CD14-positive monocyte (primary cell): ENCODE measurements around the gene RDH13. TPM values are rescaled to one million over a fixed set of nuclear protein-coding genes. Genes with fewer than 3 reads are reported as not detected.

Source experiments
- DNase-seq, 3 donors: peaks; one replicate each; pipeline ENCODE4 v3.0.0-alpha.2; 2011 to 2022
- H2AFZ ChIP-seq: 2 replicates; pipeline ENCODE4 v1.6.0; 2012; ENCODE audit warnings: mild to moderate bottlenecking, low read depth, low read length, inconsistent platforms; ENCODE audit not compliant: insufficient read depth, poor library complexity, severe bottlenecking
- H3K27ac ChIP-seq, 2 donors: 1 replicate in 1 of 2; 2 replicates in 1 of 2; pipeline ENCODE4 v1.5.1; 2012 to 2013; ENCODE audit warnings: low read length in 2 of 2, control low read depth in 1 of 2, inconsistent platforms in 1 of 2, low read depth in 1 of 2, mild to moderate bottlenecking in 1 of 2
- H3K27me3 ChIP-seq, 2 donors: one replicate each; pipeline versions ENCODE4 v1.6.0 to v1.6.1; 2011 to 2013; ENCODE audit warnings: low read length in 2 of 2; ENCODE audit not compliant: control insufficient read depth in 2 of 2, insufficient read depth in 2 of 2
- H3K36me3 ChIP-seq, 2 donors: replicated peaks in 1 of 2; 1 replicate in 1 of 2; 2 replicates in 1 of 2; pipeline versions ENCODE4 v1.5.1 to v1.6.1; 2012 to 2013; ENCODE audit warnings: low read length in 2 of 2, control low read depth in 1 of 2, inconsistent platforms in 1 of 2, mild to moderate bottlenecking in 1 of 2; ENCODE audit not compliant: insufficient read depth in 2 of 2, control insufficient read depth in 1 of 2
- H3K4me1 ChIP-seq, 2 donors: 1 replicate in 1 of 2; 2 replicates in 1 of 2; pipeline versions ENCODE4 v1.5.1 to v1.6.1; 2012 to 2013; ENCODE audit warnings: low read length in 2 of 2, control low read depth in 1 of 2, inconsistent platforms in 1 of 2, mild to moderate bottlenecking in 1 of 2, moderate library complexity in 1 of 2; ENCODE audit not compliant: insufficient read depth in 2 of 2, control insufficient read depth in 1 of 2
- H3K4me2 ChIP-seq: replicated peaks from 2 replicates; pipeline ENCODE3; 2012; ENCODE audit warnings: low read length, moderate library complexity, mild to moderate bottlenecking; ENCODE audit not compliant: poor library complexity, severe bottlenecking; ENCODE audit errors: extremely low read depth
- H3K4me3 ChIP-seq, 3 experiments: fragments of 200-600 bp in 1 of 3; sonication (generic) in 1 of 3; replicated peaks in 1 of 3; 1 replicate in 2 of 3; 2 replicates in 1 of 3; pipeline ENCODE4 v1.5.1; 2011 to 2013; ENCODE audit warnings: low read length in 3 of 3, mild to moderate bottlenecking in 3 of 3, control low read depth in 2 of 3, low read depth in 2 of 3, inconsistent platforms in 1 of 3, moderate library complexity in 1 of 3
- H3K79me2 ChIP-seq: 2 replicates; pipeline ENCODE4 v1.6.0; 2012; ENCODE audit warnings: mild to moderate bottlenecking, control low read depth, inconsistent platforms, low read length, moderate library complexity; ENCODE audit not compliant: insufficient read depth
- H3K9ac ChIP-seq: 2 replicates; pipeline ENCODE4 v1.6.0; 2017; ENCODE audit warnings: low read length, mild to moderate bottlenecking; ENCODE audit not compliant: insufficient read depth, poor library complexity, severe bottlenecking
- H3K9me3 ChIP-seq, 2 donors: replicated peaks in 1 of 2; 1 replicate in 1 of 2; 2 replicates in 1 of 2; pipeline versions ENCODE4 v1.5.1 to v1.6.1; 2012 to 2013; ENCODE audit warnings: low read length in 2 of 2, control low read depth in 1 of 2; ENCODE audit not compliant: control insufficient read depth in 1 of 2, insufficient read depth in 1 of 2
- H4K20me1 ChIP-seq: 2 replicates; pipeline ENCODE4 v1.6.0; 2012; ENCODE audit warnings: mild to moderate bottlenecking, low read length, control low read depth, moderate library complexity; ENCODE audit not compliant: insufficient read depth
- H3K27ac Mint-ChIP-seq, 7 donors: one replicate each; pipeline ENCODE4 v1.8.0; 2020; ENCODE audit warnings: mild to moderate bottlenecking in 7 of 7, mixed read lengths in 7 of 7, moderate library complexity in 6 of 7, inconsistent platforms in 2 of 7
- H3K27me3 Mint-ChIP-seq, 3 donors: one replicate each; pipeline ENCODE4 v1.8.0; 2021 to 2022; ENCODE audit warnings: low read depth in 3 of 3, mild to moderate bottlenecking in 3 of 3, mixed read lengths in 3 of 3, moderate library complexity in 3 of 3, inconsistent platforms in 1 of 3
- H3K36me3 Mint-ChIP-seq, 2 donors: one replicate each; pipeline ENCODE4 v1.8.0; 2020; ENCODE audit warnings: mixed read lengths in 2 of 2, inconsistent platforms in 1 of 2, mild to moderate bottlenecking in 1 of 2
- H3K4me1 Mint-ChIP-seq: one replicate; pipeline ENCODE4 v1.8.0; 2020; ENCODE audit warnings: mild to moderate bottlenecking, mixed read lengths
- H3K4me3 Mint-ChIP-seq, 2 donors: one replicate each; pipeline ENCODE4 v1.8.0; 2020; ENCODE audit warnings: mild to moderate bottlenecking in 2 of 2, mixed read lengths in 2 of 2, moderate library complexity in 1 of 2
- H3K9me3 Mint-ChIP-seq, 7 donors: one replicate each; pipeline ENCODE4 v1.8.0; 2020 to 2022; ENCODE audit warnings: mixed read lengths in 7 of 7, mild to moderate bottlenecking in 6 of 7, moderate library complexity in 6 of 7, inconsistent platforms in 2 of 7
- CTCF ChIP-seq: fragments of 200-600 bp; IDR thresholded peaks from one replicate; pipeline ENCODE4 v1.8.0; 2022; ENCODE audit warnings: antibody characterized with exemption, mild to moderate bottlenecking
- WGBS: methylation state at CpG from one replicate; pipeline ENCODE4 v1.1.5; 2013; ENCODE audit warnings: missing lambda C conversion rate; ENCODE audit not compliant: insufficient coverage; 5-methylcytosine and 5-hydroxymethylcytosine counted together
- intact Hi-C, 2 donors: fragments of 100-400 bp; cut with micrococcal nuclease; formaldehyde crosslinking; loops; one replicate each; pipeline versions ENCODE4 v1.15.0 to v1.15.1; 2023
- polyA plus RNA-seq, 3 donors: library from polyadenylated mRNA; depleted of rRNA in 1 of 3; unstranded in 2 of 3; stranded (reverse) in 1 of 3; fragments of 300-500 nt in 2 of 3; fragments of >200 nt in 1 of 3; fragmentation: Illumina TruSeq in 2 of 3; gene quantifications; 1 replicate in 2 of 3; 2 replicates in 1 of 3; pipeline ENCODE4 v1.2.3, GENCODE V29; 2012 to 2021

Gene RDH13
- polyA plus RNA-seq, 3 donors = 1.6 to 4.0 (median 2.3) TPM

- intact Hi-C loops = loop anchor here in 1 of 2 donors (10.0 kb wide), 1 partner anchor 48 kb away; no protein-coding TSS in a partner anchor
- H3K4me3 Mint-ChIP-seq = peak overlapping the region in 1 of 2 donors; percentile 71
- H3K4me1 Mint-ChIP-seq = peaks cover 15% of the 10 kb centered on the region
- Histone ChIP-seq H3K79me2 (no peaks in the 10 kb centered on the region), H2AFZ (no peak overlapping the region), H3K9ac (no peak overlapping the region), H4K20me1 (peaks cover 20% of the 10 kb centered on the region), H3K9me3 (no peaks in the 10 kb centered on the region), H3K27me3 (peaks cover 2 to 26% of the 10 kb centered on the region in 2 donors), H3K36me3 (peaks cover 24 to 34% of the 10 kb centered on the region in 2 donors), H3K4me1 (peaks cover 9 to 15% of the 10 kb centered on the region in 2 donors), H3K4me2 (no peak overlapping the region), H3K4me3 (no peak overlapping the region), H3K27ac (no peak overlapping the region)
- TF ChIP-seq CTCF = no peak
- peaks cover 0 to 4% (median 0%) of the 10 kb centered on the region in 7 donors for H3K9me3 Mint-ChIP-seq
- WGBS = 25% methylated on average over 4 of the region's 9 CpGs
- peak overlapping the region in 1 of 7 donors; percentile 27 for H3K27ac Mint-ChIP-seq
- H3K27me3 Mint-ChIP-seq = peaks cover 23 to 40% (median 30%) of the 10 kb centered on the region in 3 donors
- H3K36me3 Mint-ChIP-seq = peaks cover 38 to 43% of the 10 kb centered on the region in 2 donors
- DNase-seq = no peak
Observed at GRCh38 chr19:55042344-55042678, 20.6 kb downstream of the RDH13 start.

- Mint-ChIP-seq H3K4me3 (peak overlapping the region in 1 of 2 donors; percentile 71), H3K4me1 (peaks cover 15% of the 10 kb centered on the region), H3K36me3 (peaks cover 34 to 38% of the 10 kb centered on the region in 2 donors), H3K27ac (peak overlapping the region in 5 of 7 donors; percentile 15 to 75 (median 34)), H3K27me3 (peaks cover 23 to 40% (median 30%) of the 10 kb centered on the region in 3 donors), H3K9me3 (peaks cover 0 to 4% (median 0%) of the 10 kb centered on the region in 7 donors)
- H4K20me1 ChIP-seq = peaks cover 20% of the 10 kb centered on the region
- no peak overlapping the region for H2AFZ ChIP-seq
- H3K4me2 ChIP-seq = peak overlapping the region; percentile 21
- H3K9ac ChIP-seq = no peak overlapping the region
- H3K9me3 ChIP-seq = no peaks in the 10 kb centered on the region
- H3K36me3 ChIP-seq = peaks cover 19 to 28% of the 10 kb centered on the region in 2 donors
- 6% methylated on average over 20 of the region's 30 CpGs for WGBS
- no peak overlapping the region for H3K4me3 ChIP-seq
- no peak for TF ChIP-seq CTCF
- H3K27ac ChIP-seq = no peak overlapping the region
- peak; percentile 5 to 47 (median 23) for DNase-seq
- intact Hi-C loops = loop anchor here in 1 of 2 donors (10.0 kb wide), 1 partner anchor 47 kb away; no protein-coding TSS in a partner anchor
- H3K4me1 ChIP-seq = peaks cover 9 to 15% of the 10 kb centered on the region in 2 donors
- H3K79me2 ChIP-seq = no peaks in the 10 kb centered on the region
- H3K27me3 ChIP-seq = peaks cover 2 to 26% of the 10 kb centered on the region in 2 donors
Observed at GRCh38 chr19:55041627-55042343, 21.2 kb downstream of the RDH13 start.
